ENCODE data around the gene PSENEN.
"Not testable (repeated sequence)": the region's sequence is repeated elsewhere in the genome, so short reads cannot be mapped to it uniquely, and the experiment has no call there.

The PSENEN gene

DNA sequence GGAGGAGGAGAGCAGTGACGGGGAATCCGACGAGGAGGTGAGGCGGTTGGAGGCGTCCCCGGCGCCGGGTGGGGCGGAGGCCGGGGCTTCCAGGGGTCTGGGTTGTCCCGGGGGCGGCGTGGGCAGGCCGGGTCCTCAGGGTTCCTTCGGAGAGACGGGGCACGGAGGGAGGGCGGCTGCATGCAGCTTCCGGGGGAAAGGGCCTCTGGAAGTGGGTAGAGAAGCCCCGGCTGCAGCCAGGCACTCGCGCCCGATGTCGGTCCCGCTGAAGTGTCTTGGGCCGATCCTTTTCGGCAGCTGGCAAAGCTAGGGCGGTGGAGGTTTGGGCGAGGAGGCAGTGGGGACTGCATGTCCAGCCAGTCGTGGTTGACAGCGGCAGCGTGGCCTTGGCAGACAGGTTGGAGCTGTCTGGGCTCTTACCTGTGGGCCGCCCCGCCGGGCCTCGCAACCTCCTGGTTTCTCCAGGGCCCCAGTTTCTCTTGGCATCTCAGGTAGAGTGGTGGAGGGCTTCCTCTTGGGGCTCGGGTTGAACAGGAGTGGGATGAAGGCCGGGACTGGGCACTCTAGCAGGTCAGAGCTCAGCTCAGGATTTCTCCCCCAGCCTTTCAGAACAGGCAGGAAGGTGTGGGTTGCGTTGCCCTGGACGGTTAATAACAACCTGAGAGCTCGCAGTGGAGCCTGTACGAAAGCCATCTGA is 27.0 kb upstream of the PSENEN start:
- peak in 3 of 4 experiments; percentile 35 to 39 (median 37) for DNase-seq

DNA sequence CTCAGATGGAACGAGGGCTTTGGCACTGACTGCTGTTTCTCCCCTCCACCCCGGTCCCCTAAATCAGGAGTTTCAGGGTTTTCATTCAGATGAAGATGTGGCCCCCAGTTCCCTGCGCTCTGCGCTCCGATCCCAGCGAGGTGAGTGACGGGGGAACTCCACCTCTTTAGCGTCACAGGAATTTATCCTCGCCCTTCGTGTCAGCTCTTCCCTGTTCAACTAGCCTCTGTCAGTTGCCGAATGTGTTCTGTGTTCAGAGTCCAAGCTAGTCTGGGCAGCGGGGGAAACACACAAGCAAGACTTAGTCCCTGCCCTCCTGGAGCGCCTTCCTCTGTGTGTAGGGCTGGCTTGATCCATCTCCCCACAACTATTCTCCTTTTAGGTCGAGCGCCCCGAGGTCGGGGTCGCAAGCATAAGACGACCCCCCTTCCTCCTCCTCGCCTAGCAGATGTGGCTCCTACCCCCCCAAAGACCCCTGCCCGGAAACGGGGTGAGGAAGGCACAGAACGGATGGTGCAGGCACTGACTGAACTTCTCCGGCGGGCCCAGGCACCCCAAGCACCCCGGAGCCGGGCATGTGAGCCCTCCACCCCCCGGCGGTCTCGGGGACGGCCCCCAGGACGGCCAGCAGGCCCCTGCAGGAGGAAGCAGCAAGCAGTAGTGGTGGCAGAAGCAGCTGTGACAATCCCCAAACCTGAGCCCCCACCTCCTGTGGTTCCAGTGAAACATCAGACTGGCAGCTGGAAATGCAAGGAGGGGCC is 25.9 kb upstream of the PSENEN start:
- DNase-seq, result no peak

DNA sequence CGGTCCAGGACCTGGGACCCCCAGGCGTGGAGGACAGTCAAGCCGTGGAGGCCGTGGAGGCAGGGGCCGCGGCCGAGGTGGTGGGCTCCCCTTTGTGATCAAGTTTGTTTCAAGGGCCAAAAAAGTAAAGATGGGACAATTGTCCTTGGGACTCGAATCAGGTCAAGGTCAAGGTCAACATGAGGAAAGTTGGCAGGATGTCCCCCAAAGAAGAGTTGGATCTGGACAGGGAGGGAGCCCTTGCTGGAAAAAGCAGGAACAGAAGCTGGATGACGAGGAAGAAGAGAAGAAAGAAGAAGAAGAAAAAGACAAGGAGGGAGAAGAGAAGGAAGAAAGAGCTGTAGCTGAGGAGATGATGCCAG is 25.3 kb upstream of the PSENEN start:
- DNase-seq, result no peak

DNA sequence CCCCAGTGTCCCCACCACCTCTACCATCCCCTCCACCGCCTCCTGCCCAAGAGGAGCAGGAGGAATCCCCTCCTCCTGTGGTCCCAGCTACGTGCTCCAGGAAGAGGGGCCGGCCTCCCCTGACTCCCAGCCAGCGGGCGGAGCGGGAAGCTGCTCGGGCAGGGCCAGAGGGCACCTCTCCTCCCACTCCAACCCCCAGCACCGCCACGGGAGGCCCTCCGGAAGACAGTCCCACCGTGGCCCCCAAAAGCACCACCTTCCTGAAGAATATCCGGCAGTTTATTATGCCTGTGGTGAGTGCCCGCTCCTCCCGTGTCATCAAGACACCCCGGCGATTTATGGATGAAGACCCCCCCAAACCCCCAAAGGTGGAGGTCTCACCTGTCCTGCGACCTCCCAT is 24.8 kb upstream of the PSENEN start:
- no peak for DNase-seq

DNA sequence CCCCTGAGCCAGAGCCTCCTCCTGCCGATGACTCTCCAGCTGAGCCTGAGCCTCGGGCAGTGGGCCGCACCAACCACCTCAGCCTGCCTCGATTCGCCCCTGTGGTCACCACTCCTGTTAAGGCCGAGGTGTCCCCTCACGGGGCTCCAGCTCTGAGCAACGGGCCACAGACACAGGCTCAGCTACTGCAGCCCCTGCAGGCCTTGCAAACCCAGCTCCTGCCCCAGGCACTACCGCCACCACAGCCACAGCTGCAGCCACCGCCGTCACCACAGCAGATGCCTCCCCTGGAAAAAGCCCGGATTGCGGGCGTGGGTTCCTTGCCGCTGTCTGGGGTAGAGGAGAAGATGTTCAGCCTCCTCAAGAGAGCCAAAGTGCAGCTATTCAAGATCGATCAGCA is 24.1 kb upstream of the PSENEN start:
- DNase-seq, result no peak

DNA sequence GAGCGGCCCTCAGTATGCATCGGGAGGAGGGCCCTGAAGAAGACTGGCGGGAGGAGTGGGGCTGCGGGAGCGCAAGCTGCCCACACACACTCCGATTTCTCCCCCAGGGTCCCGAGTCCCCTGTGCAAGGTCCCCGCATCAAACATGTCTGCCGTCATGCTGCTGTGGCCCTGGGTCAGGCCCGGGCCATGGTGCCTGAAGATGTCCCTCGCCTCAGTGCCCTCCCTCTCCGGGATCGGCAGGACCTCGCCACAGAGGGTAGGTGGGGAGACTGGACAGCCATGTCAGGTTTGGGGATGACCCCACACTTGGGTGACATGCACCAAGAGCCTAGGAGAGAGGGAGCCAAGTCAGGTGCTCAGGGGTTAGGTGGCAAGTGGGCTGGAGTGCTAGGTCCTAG is 23.0 kb upstream of the PSENEN start:
- DNase-seq, result no peak

DNA sequence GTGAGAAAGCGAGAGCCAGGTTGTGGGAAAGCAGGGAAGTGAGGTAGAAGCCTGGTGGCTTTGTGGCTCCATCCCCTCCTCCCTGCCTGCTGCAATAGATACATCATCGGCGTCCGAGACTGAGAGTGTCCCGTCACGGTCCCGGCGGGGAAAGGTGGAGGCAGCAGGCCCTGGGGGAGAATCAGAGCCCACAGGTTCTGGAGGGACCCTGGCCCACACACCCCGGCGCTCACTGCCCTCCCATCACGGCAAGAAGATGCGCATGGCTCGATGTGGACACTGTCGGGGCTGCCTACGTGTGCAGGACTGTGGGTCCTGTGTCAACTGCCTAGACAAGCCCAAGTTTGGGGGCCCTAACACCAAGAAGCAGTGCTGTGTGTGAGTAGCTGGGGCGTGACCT is 22.6 kb upstream of the PSENEN start:
- no peak for DNase-seq

DNA sequence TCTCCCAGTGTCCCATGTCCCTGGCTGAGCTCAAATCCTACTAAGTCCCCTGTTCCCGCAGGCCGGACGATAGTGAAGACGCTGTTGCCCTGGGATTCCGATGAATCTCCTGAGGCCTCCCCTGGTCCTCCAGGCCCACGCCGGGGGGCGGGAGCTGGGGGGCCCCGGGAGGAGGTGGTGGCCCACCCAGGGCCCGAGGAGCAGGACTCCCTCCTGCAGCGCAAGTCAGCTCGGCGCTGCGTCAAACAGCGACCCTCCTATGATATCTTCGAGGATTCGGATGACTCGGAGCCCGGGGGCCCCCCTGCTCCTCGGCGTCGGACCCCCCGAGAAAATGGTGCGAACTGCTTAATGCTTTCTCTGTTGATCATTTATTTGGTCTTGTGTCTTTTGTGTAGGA is 21.8 kb upstream of the PSENEN start:
- DNase-seq, result no peak

DNA sequence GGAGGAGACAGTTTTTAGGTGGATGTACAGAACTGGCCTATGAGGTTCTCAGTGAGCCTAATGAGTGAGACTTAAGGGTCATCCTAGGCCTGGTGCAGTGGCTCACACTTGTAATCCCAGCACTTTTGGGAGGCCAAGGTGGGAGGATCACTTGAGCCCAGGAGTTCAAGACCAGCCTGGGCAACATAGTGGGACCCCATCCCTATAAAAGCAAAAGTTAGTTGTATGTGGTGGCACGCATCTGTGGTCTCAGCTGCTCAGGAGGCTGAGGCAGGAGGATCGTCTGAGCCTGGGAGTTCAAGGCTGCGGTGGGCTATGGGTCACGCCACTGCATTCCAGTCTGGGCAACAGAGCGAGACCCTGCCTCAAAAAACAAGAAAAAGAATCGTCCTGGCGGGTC is 21.3 kb upstream of the PSENEN start:
- DNase-seq, result not testable (repeated sequence)

DNA sequence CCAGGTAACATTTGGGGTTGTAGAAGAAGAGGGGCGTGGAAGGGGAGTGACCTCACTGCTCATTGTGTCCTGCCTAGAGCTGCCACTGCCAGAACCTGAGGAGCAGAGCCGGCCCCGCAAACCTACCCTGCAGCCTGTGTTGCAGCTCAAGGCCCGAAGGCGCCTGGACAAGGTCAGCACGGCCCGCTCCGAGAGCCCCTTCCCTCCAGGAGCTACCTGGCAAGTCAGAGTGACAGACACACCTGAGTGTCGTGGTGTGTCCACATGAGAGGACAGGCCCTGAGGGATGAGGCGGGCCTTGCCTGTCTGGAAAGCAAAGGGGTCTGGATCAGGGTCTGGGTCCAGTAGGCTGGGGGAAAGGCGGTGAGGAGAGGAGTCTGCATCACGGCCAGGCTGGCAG is 20.9 kb upstream of the PSENEN start:
- DNase-seq, result no peak

DNA sequence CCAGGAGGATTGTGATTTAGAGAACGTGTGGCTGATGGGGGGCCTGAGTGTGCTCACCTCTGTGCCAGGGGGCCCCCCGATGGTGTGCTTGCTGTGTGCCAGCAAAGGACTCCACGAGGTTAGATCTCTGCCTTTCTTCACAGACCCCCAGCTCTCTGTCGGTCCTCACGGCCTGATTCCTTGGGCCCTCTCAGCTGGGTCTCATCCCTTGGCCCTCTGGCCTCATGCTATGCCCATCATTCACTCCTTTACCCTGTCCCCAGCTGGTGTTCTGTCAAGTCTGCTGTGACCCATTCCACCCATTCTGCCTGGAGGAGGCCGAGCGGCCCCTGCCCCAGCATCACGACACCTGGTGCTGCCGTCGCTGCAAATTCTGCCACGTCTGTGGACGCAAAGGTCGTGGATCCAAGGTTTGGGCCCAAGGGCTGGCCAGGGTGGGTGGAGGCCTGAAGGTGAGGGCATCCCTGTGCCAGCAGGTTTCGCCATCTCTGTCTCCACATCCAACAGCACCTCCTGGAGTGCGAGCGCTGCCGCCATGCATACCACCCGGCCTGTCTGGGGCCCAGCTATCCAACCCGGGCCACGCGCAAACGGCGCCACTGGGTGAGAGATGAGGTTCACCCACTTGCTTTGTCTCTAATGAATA is 20.1 kb upstream of the PSENEN start:
- no peak for DNase-seq

DNA sequence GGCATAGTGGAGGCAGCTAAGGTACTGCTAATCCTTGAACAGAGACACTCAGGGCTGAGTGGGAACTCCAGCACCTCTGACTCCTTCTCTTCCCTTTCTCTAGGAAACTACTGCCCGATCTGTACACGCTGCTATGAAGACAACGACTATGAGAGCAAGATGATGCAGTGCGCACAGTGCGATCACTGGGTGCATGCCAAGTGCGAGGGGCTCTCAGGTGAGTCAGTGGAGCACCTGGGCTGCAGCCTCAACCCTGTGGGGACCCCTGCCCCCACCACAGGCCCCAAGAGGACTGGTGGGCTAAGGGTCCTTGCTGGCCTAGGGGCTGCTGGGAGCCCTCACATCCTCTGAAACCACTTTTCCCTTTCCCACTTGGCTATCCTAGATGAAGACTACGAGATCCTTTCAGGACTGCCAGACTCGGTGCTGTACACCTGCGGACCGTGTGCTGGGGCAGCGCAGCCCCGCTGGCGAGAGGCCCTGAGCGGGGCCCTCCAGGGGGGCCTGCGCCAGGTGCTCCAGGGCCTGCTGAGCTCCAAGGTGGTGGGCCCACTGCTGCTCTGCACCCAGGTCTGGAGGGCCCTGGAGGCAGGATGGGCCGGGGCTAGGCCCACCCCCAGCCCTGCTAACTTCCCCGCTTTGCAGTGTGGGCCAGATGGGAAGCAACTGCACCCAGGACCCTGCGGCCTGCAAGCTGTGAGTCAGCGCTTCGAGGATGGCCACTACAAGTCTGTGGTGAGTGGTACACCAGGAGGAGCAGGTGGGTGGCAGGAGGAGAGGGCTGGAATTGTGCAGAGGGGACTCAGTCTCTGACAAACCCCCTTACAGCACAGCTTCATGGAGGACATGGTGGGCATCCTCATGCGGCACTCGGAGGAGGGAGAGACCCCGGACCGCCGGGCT is 18.1 kb upstream of the PSENEN start:
- no peak for DNase-seq

DNA sequence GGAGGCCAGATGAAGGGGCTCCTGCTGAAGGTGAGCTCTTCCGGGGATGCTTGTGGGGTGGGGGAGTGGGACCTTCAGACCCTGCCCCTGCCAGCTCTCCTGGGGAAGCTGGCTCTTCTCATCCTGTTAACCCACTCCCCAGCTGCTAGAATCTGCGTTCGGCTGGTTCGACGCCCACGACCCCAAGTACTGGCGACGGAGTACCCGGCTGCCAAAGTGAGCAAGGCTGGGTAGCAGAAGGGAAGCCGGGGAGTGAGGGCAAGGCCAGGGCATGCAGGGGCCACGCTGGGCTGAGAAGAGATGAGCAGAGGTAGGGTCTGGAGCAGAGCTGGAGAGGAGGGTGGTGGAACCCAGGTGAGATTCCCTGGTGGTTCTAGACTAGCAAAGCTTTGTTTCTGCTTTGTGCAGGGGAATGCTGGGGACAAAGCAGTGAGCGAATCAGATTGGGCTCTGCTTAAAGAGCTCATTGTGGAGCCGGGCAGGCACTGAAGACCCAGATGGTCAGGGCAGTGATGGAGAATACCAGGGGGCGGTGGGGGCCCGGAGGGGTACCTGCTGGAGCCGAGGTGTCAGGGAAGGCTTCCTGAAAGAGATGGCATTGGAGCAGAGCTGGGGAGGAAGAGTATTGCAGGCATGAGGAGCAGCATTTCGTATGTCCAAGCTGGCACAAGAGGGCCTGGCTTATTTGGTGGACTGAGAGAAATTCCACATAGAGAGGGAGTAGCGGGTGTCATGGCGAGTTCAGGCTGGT is 17.3 kb upstream of the PSENEN start:
- DNase-seq, result no peak

DNA sequence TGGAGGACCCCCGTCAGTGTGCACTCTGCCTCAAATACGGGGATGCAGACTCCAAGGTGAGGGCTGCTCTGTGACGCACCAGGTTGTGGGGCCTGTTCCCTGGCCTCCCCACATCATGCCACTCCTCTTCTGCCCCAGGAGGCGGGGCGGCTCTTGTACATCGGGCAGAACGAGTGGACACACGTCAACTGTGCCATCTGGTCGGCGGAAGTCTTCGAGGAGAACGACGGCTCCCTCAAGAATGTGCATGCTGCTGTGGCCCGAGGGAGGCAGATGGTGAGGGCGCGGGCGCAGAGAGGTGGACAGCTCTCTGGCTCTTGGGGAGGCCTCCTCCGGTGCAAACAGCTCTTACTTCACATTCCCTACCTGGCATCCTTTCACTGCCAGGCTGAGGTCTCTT is 16.4 kb upstream of the PSENEN start:
- no peak for DNase-seq

DNA sequence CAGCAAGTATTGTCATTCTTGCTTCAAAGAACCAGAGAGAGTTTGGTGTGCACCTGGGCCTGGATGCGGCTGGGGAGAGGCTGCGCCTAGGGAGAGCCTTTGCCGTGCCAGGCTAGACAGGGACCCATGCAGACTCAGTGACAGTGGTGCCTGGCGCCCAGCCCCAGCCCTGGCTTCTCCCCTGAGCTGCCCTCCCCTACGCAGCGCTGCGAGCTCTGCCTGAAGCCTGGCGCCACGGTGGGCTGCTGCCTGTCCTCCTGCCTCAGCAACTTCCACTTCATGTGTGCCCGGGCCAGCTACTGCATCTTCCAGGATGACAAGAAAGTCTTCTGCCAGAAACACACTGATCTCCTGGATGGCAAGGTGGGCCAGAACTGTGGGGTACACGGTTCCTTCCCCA is 15.7 kb upstream of the PSENEN start:
- DNase-seq, result no peak

DNA sequence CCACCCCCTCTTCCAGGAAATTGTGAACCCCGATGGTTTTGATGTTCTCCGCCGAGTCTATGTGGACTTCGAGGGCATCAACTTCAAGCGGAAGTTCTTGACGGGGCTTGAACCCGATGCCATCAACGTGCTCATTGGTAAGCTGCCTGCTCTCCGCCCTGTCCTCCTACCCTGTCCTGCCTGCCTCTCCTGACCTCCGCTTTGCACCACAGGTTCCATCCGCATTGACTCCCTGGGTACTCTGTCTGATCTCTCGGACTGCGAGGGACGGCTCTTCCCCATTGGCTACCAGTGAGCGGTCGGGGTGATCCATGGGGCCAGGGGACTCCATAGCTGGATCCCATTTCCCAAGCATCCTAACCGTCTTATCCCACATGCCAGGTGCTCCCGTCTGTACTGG is 15.1 kb upstream of the PSENEN start:
- DNase-seq, result no peak

DNA sequence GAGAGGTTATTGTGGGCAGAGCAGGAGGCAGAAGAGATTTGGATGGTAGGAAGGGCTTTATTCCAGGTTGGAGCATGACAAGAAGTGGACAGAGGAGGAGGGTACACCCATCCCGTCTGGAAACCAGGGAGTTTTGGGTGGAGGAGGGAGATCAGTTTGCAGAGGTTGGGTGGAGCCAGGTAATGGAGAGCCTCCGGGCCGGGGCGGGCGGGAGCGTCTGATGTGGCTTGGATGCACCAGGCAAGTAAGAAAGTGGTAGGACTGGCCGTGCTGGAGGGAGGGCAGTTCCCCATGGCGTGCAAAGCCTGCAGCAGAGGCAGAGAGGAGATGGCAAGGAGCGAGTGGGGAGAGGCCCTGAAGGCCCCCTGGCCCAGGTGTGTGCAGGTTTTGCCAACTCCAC is 14.1 kb upstream of the PSENEN start:
- DNase-seq, result no peak

DNA sequence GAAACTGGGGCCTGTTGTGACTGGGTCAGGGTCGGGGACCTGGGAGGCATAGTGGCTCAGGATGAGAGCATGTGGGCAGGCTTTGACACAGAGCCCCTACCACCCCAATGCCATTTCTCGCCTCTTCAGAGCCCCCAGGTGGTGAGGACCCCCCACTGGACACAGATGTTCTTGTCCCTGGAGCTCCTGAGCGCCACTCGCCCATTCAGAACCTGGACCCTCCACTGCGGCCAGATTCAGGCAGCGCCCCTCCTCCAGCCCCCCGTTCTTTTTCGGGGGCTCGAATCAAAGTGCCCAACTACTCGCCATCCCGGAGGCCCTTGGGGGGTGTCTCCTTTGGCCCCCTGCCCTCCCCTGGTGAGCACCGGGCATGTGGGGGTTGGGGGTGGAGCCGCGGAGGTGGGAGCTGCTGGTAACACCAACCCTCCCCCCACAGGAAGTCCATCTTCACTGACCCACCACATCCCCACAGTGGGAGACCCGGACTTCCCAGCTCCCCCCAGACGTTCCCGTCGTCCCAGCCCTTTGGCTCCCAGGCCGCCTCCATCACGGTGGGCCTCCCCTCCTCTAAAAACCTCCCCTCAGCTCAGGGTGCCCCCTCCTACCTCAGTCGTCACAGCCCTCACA is 13.6 kb upstream of the PSENEN start:
- no peak for DNase-seq

DNA sequence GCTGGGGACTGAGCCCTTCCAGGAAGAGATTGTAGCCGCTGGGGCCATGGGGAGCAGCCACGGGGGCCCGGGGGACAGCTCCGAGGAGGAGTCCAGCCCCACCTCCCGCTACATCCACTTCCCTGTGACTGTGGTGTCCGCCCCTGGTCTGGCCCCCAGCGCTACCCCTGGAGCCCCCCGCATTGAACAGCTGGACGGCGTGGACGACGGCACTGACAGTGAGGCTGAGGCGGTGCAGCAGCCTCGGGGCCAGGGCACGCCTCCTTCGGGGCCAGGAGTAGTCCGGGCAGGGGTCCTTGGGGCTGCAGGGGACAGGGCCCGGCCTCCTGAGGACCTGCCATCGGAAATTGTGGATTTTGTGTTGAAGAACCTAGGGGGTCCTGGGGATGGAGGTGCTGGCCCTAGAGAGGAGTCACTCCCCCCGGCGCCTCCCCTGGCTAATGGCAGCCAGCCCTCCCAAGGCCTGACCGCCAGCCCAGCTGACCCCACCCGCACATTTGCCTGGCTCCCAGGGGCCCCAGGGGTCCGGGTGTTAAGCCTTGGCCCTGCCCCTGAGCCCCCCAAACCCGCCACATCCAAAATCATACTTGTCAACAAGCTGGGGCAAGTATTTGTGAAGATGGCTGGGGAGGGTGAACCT is 12.8 kb upstream of the PSENEN start:
- DNase-seq, result no peak

DNA sequence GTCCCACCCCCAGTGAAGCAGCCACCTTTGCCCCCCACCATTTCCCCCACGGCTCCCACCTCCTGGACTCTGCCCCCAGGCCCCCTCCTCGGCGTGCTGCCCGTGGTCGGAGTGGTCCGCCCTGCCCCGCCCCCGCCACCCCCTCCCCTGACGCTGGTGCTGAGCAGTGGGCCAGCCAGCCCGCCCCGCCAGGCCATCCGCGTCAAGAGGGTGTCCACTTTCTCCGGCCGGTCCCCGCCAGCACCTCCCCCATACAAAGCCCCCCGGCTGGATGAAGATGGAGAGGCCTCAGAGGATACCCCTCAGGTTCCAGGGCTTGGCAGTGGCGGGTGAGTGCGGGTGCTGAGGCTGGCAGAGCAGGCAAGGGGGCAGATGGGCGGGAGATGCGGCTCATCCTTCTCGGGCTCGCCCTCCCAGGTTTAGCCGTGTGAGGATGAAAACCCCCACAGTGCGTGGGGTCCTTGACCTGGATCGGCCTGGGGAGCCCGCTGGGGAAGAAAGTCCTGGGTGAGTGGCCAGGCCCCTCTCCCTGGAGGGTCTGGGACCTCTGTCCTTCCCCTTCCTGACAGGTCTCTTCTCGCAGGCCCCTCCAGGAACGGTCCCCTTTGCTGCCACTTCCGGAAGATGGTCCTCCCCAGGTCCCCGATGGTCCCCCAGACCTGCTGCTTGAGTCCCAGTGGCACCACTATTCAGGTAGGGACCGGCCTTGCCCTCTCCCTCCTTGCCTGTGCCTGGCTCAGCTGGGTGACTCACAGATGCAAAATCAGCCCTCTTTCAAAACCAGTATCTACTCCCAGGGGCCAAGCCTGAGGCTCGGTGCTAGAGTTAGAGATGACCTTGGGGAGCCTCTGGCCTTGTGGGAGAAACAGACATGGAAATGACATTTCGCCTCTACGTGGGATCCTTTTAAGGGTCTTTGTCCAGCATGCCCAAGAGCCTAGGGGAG is 12.0 kb upstream of the PSENEN start:
- no peak for DNase-seq

All from activated naive CD4-positive, alpha-beta T cell (primary cell).